Fibroblast of the aortic adventitia (primary cell): ENCODE measurements around the gene ASB8. TPM values are rescaled to one million over a fixed set of nuclear protein-coding genes. Genes with fewer than 3 reads are reported as not detected.

Experiments used
- DNase-seq: peaks from one replicate; pipeline ENCODE4 v3.0.0-alpha.2; 2010; ENCODE audit warnings: low read depth
- H3K4me3 ChIP-seq: 2 replicates; pipeline ENCODE4 v1.5.1; 2011; ENCODE audit warnings: low read depth, mild to moderate bottlenecking, control low read depth, low read length, moderate library complexity
- total RNA-seq: library from RNA; depleted of rRNA; stranded (reverse); fragments of >200 nt; gene quantifications from 2 replicates; pipeline ENCODE4 v1.2.3, GENCODE V29; 2012; ENCODE audit warnings: low replicate concordance
- TF ChIP-seq, protein P1 (sequence below): IDR thresholded peaks from 2 replicates; pipeline ENCODE4 v1.5.1; 2011; ENCODE audit warnings: mild to moderate bottlenecking, low read length, control low read depth, inconsistent platforms; ENCODE audit not compliant: insufficient read depth

Gene ASB8
- total RNA-seq, 1 donor, result 29.7 TPM

DNA sequence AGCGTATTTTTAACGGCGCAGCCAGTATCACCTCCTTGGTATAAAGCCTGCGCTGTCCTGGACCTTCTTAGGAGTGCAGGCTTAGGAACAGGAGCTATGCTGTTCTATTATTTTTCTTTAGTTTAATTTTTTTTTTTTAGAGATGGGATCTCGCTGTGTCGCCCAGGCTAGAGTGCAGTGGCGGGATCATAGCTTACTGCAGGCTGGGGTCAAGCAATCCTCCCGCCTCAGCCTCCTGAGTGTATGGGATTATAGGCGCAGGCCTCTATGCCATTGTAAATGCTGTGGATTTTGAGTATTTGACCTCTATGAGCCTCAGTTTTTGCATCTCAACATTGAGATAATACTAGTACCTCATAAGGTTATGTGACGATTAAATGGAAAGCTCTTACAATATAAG, 41.7 kb upstream of the ASB8 start:
- TF ChIP-seq, protein P1, sequence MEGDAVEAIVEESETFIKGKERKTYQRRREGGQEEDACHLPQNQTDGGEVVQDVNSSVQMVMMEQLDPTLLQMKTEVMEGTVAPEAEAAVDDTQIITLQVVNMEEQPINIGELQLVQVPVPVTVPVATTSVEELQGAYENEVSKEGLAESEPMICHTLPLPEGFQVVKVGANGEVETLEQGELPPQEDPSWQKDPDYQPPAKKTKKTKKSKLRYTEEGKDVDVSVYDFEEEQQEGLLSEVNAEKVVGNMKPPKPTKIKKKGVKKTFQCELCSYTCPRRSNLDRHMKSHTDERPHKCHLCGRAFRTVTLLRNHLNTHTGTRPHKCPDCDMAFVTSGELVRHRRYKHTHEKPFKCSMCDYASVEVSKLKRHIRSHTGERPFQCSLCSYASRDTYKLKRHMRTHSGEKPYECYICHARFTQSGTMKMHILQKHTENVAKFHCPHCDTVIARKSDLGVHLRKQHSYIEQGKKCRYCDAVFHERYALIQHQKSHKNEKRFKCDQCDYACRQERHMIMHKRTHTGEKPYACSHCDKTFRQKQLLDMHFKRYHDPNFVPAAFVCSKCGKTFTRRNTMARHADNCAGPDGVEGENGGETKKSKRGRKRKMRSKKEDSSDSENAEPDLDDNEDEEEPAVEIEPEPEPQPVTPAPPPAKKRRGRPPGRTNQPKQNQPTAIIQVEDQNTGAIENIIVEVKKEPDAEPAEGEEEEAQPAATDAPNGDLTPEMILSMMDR, result no peak
- peak overlapping the region; percentile 85 for H3K4me3 ChIP-seq
- DNase-seq, result no peak

DNA sequence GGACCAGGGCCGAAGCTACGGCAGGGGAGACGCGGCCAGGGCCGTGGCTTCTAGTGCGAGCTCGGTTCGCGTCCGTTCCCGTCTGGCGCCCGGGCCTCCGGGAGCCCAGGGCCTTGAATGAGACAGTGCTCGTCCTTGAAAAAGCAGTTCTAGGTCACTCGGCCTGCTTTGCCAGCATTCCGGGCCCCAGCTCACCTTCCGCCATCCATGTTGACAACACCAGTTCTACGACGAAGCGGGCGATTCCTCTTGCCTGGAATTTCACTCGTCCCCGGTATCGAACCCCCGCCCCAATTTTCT, 41.3 kb upstream of the ASB8 start:
- TF ChIP-seq, protein P1, result no peak
- H3K4me3 ChIP-seq, result peak overlapping the region; percentile 85
- no peak for DNase-seq

DNA sequence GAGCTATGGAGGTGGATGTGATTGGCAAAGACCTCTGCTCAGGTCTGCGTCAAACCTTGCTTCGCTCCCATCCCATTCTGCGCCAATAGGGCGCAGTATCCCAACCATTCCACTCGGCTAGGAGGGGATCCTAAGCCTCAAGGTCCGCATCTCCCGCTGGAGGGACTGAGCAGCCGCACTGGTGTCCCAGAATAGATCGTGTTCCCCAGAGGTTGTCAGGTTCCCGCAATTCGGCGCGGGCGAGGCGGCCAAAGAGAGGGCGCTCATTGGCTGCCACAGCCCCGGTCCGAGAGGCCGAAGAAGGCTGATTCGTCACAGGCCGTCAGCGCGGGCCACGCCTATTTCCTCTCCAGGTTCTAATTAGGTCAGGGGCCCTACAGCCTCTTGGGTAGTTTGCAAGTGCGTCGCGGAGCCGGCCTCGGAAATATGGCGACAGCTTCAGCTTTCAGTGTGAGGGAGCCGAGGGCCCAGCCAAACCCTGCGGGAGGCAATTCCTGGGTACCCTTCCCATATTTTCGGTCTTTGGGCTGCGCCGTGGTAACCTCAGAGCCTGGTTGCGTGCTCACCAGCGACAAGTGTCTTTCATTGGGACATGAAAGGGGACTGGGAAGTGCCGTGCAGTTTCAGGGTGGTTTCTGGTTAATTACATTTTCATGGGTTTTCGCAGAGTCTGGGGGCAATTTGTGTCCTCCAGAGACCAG, 40.8 kb upstream of the ASB8 start:
- TF ChIP-seq, protein P1, result peak; percentile 34
- H3K4me3 ChIP-seq, result peak overlapping the region; percentile 85
- peak; percentile 88 for DNase-seq

DNA sequence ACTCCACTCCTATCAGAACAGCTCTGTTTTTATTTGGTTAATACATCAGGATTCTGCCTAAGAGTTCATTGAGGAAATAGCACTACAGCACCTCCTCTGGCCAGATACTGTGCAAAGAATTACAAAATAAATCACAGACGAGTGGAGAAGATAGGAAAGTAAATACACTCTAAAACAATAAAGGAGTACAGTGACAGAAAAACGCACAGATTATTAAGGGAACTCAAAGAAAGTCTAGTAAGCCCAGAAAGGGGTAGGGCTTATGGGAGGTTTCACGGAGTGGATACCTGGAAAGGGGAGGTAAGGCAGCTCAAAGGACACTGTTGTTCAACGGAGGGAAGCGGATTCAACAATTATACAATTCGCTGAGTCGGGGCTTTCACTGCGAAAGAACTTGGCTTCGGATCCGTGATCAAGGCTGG, 40.2 kb upstream of the ASB8 start:
- TF ChIP-seq, protein P1, result peak; percentile 54
- DNase-seq, result peak; percentile 33
- H3K4me3 ChIP-seq, result peak overlapping the region; percentile 85

DNA sequence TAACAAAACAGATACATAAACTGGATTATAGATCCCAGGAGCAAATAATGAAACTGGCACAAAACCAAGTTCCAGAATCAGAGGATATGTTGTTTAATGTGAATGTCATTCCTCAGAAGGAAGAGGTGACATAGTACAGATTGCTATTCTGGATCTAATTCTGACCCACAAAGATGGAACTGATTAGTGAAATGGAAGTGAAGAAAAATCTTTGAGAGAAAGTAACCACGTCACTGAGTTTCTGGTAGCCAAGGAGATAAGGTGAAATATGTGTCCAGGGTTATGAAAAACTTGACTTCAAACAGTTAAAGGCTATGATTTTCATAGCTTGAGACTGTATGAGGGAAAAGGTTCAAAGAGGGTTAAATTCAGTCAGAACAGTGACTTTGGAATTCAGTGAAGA, 37.5 kb upstream of the ASB8 start:
- peak; percentile 45 for DNase-seq
- no peak overlapping the region for H3K4me3 ChIP-seq
- TF ChIP-seq, protein P1, result no peak

DNA sequence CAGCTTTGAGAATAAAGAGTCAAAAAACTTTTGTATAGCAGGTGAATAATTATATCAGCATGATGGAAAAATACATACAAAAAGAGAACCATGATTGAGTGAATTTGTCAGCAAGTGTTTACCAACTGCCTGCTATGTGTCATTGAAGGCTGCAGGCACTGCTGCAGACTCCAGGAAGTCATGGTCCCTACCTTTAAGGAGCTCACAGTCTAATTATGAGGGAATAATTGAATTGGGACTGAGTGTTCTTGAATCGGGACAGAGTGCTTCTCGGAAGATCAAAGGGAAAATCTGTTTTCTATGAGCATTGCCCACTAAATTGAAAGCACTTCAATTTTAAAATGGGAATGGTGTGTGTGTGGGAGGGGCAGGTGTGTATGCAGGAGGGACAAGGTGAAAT, 36.3 kb upstream of the ASB8 start:
- TF ChIP-seq, protein P1, result no peak
- DNase-seq, result no peak
- H3K4me3 ChIP-seq, result no peak overlapping the region

DNA sequence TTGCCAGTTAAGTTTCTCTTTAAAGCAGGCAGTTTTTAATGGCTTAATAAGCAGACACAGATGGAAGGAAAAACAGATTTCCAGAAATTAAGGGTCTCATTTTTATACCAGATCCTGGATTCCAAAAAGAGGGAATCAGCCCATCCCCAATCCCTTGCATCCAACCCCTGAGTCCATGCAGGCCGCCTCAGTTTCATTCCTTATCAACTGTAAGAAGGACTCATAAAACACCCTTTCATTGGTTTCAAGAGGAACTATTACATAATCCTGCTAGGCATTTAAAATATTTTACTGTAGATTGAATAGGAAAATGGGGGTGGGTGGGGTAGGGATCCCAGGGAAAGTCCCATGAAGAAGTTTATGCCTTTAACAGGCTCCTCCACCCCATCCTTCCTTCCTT, 35.5 kb upstream of the ASB8 start:
- TF ChIP-seq, protein P1, result no peak

More for the DNA sequence above, 35.5 kb upstream of the ASB8 start:
- DNase-seq, result no peak
- H3K4me3 ChIP-seq, result no peak overlapping the region
